Right forelimb (tissue), 1 donor: ENCODE data around the gene LRP1.

Experiments
- DNase-seq: peaks from one replicate; pipeline ENCODE4 v3.0.0-alpha.2; 2018

LRP1 gene

DNA sequence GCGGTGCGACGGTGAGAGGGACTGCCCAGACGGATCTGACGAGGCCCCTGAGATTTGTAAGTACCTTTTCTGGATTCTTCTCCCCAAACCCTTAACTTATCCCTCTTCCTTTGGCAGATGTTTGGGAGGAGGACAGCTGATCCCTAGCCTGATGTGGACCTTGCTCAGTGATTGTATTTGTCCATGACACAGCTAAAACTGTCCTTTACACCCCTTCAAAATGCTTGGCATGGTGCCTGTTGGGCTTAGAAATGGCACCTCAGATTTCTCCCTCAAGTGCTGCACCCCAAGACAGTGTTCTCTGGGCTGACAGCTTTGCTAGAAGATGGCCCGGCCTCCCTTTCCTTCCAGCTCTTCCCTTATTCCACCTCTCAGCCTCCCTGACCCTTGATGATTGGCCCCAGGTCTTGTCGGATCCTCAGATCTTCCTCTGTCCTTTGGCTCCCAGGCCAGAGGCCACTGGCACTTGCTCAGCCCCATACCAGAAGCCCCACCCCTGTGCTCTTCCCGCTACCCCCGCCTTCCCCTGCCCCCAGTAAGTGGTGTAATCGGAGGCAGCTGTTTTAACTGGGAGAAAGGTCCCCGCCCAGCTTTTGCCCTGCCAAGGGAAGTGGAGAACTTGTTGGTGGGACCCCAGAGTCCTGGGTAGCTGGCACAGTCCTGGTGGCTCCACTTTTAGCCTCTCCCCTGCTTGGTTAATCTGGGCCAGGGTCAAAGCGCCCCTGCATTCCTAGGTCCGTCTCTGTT lies 10.4 kb downstream of the LRP1 start:
- no peak for DNase-seq

DNA sequence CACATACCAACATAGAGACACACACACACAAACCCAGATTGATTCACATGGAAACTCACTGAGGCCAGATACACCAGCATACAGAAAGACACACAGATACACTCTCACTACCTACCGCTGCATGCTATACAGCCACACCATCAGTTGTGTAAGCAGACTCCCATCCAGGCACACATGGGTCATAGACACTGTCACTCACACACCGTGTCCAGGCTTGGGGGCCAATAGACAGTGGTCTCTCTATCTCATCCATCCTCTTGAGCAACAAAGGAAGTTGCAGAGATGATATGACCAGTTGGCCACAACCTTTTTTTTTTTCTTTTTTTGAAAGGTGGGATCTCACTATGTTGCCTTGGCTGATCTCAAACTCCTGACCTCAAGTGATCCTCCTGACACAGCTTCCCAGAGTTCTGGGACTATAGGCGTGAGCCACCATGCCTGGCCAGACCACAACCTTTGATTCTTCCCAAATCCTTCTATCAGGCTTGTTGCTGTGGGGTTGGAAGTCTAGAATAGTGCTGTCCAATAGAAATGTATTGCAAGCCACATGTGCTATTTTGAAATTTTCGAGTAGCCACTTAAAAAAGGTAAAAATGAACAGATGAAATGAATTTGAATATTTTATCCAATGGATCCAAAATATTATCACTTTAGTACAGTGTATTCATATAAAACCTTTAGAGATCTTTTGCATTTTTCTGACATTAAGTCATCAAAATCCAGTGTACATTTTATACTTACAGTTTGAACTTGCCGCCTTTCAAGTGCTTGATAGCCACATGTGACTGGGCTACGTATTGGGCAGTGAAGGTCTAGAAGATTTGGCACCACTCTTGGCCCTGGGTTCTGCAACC lies 11.7 kb downstream of the LRP1 start:
- DNase-seq: no peak

DNA sequence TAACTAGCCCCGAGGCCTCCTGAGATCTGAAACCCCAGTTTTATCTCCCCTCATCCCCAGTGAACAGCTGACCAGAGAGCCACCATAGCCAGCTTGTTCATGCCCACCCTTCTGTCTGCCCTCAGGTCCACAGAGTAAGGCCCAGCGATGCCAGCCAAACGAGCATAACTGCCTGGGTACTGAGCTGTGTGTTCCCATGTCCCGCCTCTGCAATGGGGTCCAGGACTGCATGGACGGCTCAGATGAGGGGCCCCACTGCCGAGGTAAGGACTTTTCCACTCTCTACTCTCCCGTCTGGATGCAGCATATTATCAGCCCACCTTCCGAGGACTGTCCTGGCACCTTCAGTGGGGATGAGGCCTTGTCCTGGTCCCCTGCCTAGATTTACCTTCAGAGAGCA lies 13.0 kb downstream of the LRP1 start:
- no peak for DNase-seq

GRCh38 chr12:57142121-57142520 lies 13.8 kb downstream of the LRP1 start:
- DNase-seq: no peak

DNA sequence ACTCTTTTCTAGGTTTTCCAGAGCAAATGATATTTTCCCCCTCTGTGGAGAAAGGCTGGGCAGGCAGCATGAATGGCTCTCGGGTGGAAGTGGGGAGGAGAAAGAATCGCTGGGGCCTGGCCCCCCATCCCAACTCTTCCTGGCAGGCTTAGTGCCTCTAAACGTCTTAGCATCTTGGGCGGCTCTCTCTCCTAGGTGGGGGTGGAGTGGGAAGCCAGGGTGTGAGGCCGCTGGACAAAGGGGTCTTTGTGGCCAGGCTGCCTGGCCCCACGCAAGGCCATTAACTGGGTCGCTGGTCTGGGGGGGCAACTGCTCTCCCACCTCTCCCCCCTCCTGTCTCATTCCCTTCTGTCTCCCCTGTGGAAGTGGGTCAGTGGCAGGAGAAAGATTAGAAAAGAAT lies 14.4 kb downstream of the LRP1 start:
- DNase-seq: no peak

DNA sequence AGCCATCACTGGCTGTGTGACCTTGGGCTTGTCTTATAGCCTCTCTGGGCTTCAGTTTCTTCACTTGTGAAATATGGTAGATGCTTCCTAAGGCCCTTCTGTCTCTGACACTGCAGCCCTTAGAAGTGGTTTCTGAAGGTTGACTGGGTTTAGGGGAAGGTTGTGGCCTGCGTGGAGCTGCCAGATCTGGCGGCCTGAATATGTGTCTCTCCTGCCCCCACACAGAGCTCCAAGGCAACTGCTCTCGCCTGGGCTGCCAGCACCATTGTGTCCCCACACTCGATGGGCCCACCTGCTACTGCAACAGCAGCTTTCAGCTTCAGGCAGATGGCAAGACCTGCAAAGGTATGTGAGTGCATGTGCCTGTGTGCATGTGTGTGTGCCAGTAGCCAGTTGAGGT lies 15.2 kb downstream of the LRP1 start:
- no peak for DNase-seq

DNA sequence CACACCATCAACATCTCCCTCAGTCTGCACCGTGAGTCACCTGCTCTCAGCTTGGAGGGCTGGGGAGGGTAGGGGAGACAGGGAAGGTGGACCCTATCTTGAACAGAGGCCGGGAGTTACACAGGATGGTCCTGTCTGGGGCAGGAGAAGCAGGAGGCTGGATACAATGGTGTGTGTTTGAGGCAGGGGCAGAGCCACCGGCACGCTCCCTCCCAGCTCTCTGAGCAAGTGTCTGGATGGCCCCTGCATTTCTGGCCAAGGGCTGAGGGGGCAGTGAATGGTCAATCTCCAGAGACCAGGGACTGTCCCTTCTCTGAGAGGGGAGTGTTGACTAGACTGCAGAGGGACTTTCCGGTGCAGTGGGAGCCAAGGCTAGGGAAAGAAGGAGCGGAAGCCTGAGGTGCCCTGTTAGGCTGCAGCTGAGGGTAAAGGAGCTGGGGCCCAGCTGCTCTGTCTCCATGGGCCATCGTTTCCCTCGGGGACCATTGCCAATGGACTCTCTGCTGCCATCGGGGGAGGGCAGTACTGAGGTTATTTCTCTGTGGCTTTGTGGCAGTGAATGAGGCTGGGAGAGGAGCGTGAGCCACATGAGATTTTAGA lies 17.3 kb downstream of the LRP1 start:
- no peak for DNase-seq

DNA sequence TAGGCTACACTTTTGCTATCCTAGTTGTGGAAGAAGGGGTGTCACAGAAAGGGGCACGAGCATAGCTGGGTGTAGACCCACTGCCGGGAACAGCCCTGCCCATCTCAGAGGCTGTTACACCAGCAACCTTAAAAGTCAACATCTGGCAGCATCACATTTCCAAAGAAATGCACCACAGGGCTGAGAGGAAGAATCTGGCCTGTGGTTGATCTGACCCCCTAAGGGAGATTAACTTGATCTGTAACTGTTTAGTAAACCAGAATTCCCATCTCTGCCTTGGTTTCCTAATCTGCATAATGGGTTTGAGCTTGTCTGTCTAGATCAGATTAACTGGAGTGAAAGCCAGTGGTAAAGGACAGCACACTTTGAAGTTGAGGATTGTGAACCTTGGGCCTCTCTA lies 17.8 kb downstream of the LRP1 start:
- DNase-seq: no peak

GRCh38 chr12:57146961-57147944 lies 19.0 kb downstream of the LRP1 start, which contains the start of gene LRP1-AS:
Gene LRP1-AS (minus strand): TSS chr12:57147619.
- no peak for DNase-seq

DNA sequence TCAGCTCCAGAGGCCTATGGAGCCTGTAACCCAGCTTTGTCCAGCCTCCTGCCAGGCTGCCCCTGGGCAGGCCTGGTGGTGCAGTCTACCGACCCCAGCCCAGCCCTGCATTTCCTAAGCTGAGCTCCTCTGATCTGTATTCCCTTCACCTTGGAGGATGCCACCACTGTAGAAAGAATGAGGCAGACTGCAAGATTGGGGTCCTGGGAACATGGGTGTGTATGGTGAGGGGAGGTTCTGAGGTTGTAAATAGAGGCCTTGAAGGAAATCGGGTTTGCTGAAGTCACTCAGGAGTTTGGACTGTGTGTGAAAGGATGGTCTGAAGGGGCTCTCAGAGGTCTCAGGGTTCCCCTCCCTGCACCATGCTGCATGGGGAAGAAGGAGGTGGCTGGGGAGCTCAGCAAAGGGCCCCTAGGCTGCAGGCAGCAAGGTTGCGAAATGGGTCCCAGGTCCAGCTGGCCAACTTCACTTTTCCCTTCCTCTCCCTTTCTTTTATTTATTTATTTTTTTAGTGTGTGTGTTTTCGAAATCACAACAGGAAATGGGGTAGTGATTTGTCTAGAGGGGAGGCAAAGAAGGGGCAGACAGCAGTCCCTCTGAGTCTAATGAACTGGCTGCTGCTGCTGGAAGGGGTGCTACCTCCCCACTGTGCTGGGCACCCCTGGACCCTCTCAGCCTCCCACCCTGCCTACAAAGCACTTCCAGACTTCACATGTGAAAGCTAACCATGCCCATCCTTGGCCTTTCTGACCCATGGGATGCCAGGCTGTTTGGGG lies 20.4 kb downstream of the LRP1 start:
- no peak for DNase-seq

DNA sequence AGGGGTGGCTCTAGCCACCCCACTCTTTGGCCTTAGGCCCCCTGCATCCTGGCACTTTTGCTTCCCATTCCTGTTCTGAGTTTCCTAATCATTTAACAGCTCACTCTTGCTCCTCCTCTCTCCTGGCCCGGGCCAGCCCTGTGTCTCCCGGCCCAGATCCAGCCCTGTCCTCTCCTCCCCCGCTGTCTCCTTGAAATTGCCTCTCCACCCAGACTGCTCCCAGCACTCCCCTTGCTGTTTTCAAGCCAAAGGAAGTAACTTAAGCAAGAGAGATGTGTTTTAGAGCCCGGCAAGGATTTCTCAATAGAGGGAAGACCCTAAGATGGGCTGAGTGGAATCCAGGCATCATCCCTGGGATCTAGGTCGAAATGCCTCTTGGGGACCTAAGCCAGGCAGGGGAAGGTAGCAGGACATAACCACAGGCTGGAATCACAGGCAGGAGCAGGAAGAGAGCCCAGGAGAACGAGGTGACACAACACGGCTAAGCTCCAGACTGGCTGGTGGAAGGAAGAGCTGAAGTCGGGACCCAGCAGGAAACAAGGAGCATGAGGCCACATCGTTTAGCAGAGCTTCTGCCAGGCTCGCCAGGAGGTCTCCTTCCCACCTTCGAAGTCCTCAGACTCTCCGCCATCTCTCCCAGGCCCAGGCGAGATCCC lies 21.1 kb downstream of the LRP1 start:
- DNase-seq: peak; percentile 80

DNA sequence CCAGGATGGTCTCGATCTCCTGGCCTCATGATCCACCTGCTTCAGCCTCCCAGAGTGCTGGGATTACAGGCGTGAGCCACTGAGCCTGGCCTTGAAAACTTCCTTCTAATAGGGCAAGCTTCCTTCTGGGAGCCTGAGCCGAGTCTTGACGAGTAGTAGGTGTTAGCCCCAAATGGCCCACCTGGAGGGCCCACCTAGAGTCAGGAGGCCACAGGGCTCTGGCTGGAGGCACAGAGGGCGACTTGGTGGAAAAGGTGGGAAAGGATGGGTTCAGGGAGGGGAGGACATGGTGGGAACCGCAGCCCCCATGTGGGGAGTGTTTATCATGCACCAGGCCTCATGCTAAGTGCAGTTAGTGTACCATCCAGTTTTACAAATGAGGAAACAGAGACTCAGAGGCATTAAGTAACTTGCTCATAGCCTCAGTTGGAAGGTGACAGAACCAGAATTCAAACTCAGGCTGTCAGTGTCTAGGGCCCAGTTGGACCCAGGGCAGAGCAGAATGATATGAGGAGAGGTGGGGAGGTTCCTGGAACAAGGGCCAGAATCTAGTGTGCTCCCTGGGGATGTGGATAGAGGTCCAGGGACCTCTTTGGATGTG lies 22.2 kb downstream of the LRP1 start:
- no peak for DNase-seq

- DNase-seq: peak; percentile 88
Measured at GRCh38 chr12:57151741-57152630, 23.7 kb downstream of the LRP1 start.

DNA sequence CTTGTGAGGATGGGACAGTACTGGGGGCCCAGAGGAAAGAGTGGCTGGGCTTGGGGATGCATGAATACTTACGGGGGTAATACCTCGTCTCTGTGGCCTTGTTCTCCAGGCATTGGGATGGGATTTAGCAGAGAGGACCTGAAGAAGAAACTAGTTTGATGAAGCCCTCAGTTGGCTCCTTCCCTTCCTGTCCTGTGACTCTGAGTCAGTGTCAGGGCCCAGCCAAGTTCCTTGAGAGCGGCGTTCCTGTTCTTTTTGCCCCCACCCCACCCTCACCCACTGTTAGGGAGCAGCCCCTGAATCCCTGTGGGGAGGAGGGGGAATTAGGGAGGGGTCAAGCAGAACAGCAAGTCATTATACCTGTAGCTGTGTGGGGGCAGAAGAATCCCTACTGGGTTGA lies 24.4 kb downstream of the LRP1 start:
- DNase-seq: no peak

- no peak for DNase-seq
Measured at GRCh38 chr12:57153415-57153997, 25.2 kb downstream of the LRP1 start.

GRCh38 chr12:57154076-57154475 lies 25.8 kb downstream of the LRP1 start:
- DNase-seq: no peak

DNA sequence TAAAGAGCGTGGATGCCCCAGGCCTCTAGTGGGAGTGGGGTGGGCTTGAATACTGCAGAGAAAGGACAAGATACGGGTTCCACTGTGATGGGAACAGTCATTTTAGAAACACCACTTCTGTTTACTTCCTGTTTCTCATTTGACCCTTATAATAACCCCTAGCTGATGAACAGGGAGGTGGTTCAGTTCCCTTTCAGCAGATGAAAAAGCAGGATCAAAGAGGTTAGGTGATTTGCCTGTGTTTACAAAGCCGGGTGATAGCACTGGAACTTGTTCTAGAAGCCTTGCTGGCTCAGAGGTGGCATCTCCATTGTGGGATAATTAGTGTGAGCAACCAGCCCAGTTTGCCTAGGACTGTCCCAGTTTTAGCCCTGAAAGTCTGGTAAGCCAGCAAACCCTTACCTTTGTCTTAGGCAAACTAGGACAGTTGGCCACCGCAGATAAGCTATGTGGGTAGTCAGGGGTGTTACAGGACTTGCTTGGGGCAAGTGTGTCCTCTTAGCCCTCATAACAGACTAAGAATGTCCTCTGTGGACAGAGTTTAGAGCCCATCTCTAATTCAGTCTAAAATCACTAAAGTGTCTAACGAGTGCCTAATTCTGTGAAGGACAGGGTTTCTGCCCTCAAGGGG lies 26.6 kb downstream of the LRP1 start:
- no peak for DNase-seq

GRCh38 chr12:57156701-57157403 lies 28.6 kb downstream of the LRP1 start:
- DNase-seq: no peak
